Measurements from ENCODE around the gene VWA5B1. TPM values are rescaled to one million over a fixed set of nuclear protein-coding genes. Genes with fewer than 3 reads are reported as not detected.

Gene VWA5B1
- total and polyA plus RNA-seq, 2 experiments from 2014 or later, result 0.16 to 1.0 TPM

GRCh38 chr1:20361805-20362381 lies 71.2 kb downstream of the VWA5B1 start:
- Mint-ChIP-seq H3K36me3 (ENCODE audit: low read depth) (no peaks in the 10 kb centered on the region; the same call in 2 of the 3 replicates), H3K4me3 (no peak overlapping the region), H3K27ac (no peak overlapping the region), H3K4me1 (peaks cover 8% of the 10 kb centered on the region; the same call in 2 of the 3 replicates), H3K9me3 (no peaks in the 10 kb centered on the region), H3K27me3 (ENCODE audit: insufficient read depth, low read depth, poor library complexity) (peaks cover 28% of the 10 kb centered on the region)
- no peaks in the 10 kb centered on the region for H3K9me2 ChIP-seq (ENCODE audit: insufficient read depth)
- peak overlapping the region; percentile 48; the same call in 1 of the 2 replicates for H2AFZ ChIP-seq
- no peaks in the 10 kb centered on the region for H3K4me1 ChIP-seq (ENCODE audit: insufficient read depth)
- no peaks in the 10 kb centered on the region for H3K36me3 ChIP-seq (ENCODE audit: insufficient read depth)
- no peak overlapping the region for H3K27ac ChIP-seq (ENCODE audit: low read depth)
- ATAC-seq, result peak; percentile 79
- no peaks in the 10 kb centered on the region for H3K79me2 ChIP-seq (replicated peaks; ENCODE audit: insufficient read depth)
- H3K27me3 ChIP-seq (ENCODE audit: insufficient read depth), result peaks cover 47% of the 10 kb centered on the region
- TF ChIP-seq, protein P1, sequence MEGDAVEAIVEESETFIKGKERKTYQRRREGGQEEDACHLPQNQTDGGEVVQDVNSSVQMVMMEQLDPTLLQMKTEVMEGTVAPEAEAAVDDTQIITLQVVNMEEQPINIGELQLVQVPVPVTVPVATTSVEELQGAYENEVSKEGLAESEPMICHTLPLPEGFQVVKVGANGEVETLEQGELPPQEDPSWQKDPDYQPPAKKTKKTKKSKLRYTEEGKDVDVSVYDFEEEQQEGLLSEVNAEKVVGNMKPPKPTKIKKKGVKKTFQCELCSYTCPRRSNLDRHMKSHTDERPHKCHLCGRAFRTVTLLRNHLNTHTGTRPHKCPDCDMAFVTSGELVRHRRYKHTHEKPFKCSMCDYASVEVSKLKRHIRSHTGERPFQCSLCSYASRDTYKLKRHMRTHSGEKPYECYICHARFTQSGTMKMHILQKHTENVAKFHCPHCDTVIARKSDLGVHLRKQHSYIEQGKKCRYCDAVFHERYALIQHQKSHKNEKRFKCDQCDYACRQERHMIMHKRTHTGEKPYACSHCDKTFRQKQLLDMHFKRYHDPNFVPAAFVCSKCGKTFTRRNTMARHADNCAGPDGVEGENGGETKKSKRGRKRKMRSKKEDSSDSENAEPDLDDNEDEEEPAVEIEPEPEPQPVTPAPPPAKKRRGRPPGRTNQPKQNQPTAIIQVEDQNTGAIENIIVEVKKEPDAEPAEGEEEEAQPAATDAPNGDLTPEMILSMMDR (conservative IDR thresholded peaks at IDR 0.05; ENCODE audit: low read depth in 2 of 2), result peak; percentile 92 to 99
- no peak for TF ChIP-seq ETS1 (IDR thresholded peaks at IDR 0.05)
- no peak overlapping the region for H3K4me2 ChIP-seq
- H4K20me1 ChIP-seq (replicated peaks; ENCODE audit: insufficient read depth), result no peaks in the 10 kb centered on the region
- peak; percentile 84 for DNase-seq (ENCODE audit: low spot score)
- H3K4me3 ChIP-seq, result no peak overlapping the region
- H3F3A ChIP-seq (replicated peaks; ENCODE audit: low read depth), result no peaks in the 10 kb centered on the region

GRCh38 chr1:20362856-20363255 lies 72.2 kb downstream of the VWA5B1 start:
- Mint-ChIP-seq H3K27me3 (ENCODE audit: insufficient read depth, low read depth, poor library complexity) (peaks cover 38% of the 10 kb centered on the region), H3K4me3 (no peak overlapping the region), H3K36me3 (ENCODE audit: low read depth) (no peaks in the 10 kb centered on the region; the same call in 2 of the 3 replicates)

More at GRCh38 chr1:20362856-20363255, 72.2 kb downstream of the VWA5B1 start:
- Mint-ChIP-seq H3K4me1 (peaks cover 16% of the 10 kb centered on the region), H3K27ac (no peak overlapping the region), H3K9me3 (no peaks in the 10 kb centered on the region)
- Histone ChIP-seq H3K36me3 (ENCODE audit: insufficient read depth) (no peaks in the 10 kb centered on the region), H4K20me1 (replicated peaks; ENCODE audit: insufficient read depth) (no peaks in the 10 kb centered on the region), H3K4me3 (no peak overlapping the region), H3K27ac (ENCODE audit: low read depth) (no peak overlapping the region), H3K4me1 (ENCODE audit: insufficient read depth) (no peaks in the 10 kb centered on the region), H3K9me2 (ENCODE audit: insufficient read depth) (no peaks in the 10 kb centered on the region), H3K79me2 (replicated peaks; ENCODE audit: insufficient read depth) (no peaks in the 10 kb centered on the region), H3K4me2 (no peak overlapping the region), H3K27me3 (ENCODE audit: insufficient read depth) (peaks cover 57% of the 10 kb centered on the region), H3F3A (replicated peaks; ENCODE audit: low read depth) (no peaks in the 10 kb centered on the region), H2AFZ (no peak overlapping the region)
- no peak for ATAC-seq
- no peak for DNase-seq (ENCODE audit: low spot score)
- TF ChIP-seq ETS1 (IDR thresholded peaks at IDR 0.05) (no peak), POLR2AphosphoS5 (IDR thresholded peaks at IDR 0.05; ENCODE audit: low read depth) (no peak), ZNF331 (CRISPR knock-in tag; IDR thresholded peaks at IDR 0.05; ENCODE audit: low read depth) (no peak), ZNF114 (CRISPR knock-in tag; IDR thresholded peaks at IDR 0.05) (no peak), CREB1 (CRISPR knock-in tag; IDR thresholded peaks at IDR 0.05; ENCODE audit: low read depth) (no peak), EZH2phosphoT487 (IDR thresholded peaks at IDR 0.05; ENCODE audit: unreplicated experiment) (no peak), JUNB (IDR thresholded peaks at IDR 0.05; ENCODE audit: unreplicated experiment) (no peak), NANOG (IDR thresholded peaks at IDR 0.05; ENCODE audit: borderline replicate concordance) (no peak), EZH2 (IDR thresholded peaks at IDR 0.05; ENCODE audit: low read depth, unreplicated experiment) (no peak)

All from GM23338 (cell line).